GM19240 (cell line): ENCODE results near the gene CRTC1.

Experiments used
- DNase-seq: peaks from one replicate; pipeline ENCODE4 v3.0.0; 2011; ENCODE audit warnings: low spot score; ENCODE audit not compliant: insufficient read length

Gene CRTC1

DNA sequence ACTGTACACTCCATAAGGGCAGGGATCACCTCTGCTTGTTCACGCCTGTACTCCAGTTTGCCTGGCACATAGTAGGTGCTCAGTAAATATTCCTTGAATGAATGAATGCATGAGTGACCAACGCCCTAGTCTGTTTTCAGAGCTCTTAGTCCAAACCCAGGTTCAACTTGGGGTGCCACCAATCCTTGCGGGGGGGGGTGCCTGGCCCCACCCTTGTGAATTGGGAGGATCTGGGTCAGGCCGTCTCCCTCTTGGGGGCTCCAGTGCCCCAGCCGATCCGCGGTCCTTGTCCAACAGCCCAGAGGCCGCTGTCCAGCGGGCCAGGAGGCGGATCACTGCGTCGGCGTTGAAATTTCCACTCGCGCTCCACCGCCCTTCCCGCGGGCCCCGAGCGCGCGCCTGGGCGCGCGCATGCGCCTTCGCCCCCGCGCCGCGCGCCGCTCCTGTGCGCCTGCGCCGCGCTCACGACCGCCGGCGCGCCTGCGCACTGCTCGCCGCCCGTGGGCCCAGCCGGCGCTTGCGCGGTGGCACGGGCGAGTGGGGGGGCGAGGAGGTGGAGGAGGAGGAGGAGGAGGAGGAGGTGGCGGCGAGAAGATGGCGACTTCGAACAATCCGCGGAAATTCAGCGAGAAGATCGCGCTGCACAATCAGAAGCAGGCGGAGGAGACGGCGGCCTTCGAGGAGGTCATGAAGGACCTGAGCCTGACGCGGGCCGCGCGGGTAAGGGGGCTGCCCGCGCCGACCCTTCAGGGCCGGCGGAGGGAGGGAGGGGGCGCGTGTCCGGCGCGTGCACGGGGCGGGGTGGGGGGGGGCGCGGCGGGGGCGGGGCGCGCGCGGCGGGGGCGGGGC is at the start of gene CRTC1:
TSS of gene CRTC1 (plus strand) at position 572 of the 849 bp plus-strand sequence. CDS start at position 595, 23 bp downstream.
- DNase-seq, result peak; percentile 96

DNA sequence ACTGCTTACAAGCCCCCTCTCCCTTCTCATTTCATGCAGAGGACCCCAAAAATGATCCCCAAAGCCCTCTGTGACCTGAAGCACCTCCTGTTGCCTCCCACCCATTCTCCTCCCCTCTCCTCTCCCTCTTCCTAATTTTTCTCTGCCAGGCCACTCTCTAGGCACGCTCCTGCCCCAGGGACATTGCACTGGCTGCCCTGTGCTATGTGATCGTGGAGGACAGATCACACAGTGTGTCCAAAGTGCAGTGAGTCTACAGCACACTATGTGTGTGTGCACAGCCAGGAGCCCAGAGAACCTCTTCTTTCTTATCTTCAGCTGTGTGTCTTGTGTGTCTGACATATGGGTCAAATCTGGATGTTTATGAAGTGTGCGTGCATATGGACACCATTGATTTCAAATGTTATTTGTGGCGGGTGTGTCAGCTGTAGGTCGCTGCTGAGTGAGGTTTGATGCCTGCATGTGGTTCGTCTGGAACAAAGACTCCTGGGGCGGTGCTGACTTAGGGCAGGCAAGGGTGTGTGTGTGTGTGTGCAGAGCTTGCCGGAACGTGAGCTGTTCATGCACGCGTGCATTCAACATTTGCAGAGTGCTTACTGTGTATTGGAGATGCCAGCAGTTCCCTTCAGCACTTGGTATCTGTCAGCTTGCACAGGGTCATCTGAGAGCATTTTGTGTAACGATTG is 48.7 kb upstream of the CRTC1 start:
- DNase-seq, result no peak

- DNase-seq, result no peak
Observed at GRCh38 chr19:18635831-18636182, 47.7 kb upstream of the CRTC1 start.

GRCh38 chr19:18636183-18636968 is 47.1 kb upstream of the CRTC1 start:
- peak; percentile 92 for DNase-seq

DNA sequence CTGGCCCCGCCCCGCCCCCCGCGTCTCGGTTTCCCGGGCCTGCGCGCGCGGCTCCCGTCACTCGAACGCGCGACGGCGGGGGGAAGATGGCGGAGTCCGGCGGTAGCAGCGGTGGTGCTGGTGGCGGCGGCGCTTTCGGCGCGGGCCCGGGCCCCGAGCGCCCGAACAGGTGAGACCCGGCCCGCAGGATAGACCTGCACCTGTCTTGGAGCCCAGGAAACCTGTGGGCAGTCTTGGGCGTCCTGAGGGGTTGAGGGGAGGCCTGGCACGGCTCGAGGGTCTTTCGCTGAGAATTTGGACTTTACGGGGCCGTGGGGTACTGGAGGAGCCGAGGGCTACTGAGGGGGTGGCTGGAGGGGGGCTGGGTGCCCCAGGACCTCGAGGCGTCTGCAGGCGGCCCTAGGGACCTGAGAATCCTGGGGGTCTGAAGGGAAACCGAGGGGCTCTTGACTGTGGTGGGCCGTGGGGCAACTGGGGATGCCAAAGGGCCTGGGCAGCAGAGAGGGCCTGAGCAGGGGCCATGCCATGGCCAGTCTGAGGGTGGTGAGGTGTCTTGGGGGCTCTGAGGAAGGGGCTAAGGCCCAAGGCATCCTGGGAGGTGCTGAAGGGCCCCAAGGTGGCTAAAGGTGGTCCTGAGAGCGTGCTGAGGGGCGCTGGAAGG is 46.4 kb upstream of the CRTC1 start, which contains the start of gene KLHL26:
TSS of gene KLHL26 (plus strand) at position 60 of the 661 bp plus-strand sequence. CDS start at position 87, 27 bp downstream.
- DNase-seq, result peak; percentile 87

DNA sequence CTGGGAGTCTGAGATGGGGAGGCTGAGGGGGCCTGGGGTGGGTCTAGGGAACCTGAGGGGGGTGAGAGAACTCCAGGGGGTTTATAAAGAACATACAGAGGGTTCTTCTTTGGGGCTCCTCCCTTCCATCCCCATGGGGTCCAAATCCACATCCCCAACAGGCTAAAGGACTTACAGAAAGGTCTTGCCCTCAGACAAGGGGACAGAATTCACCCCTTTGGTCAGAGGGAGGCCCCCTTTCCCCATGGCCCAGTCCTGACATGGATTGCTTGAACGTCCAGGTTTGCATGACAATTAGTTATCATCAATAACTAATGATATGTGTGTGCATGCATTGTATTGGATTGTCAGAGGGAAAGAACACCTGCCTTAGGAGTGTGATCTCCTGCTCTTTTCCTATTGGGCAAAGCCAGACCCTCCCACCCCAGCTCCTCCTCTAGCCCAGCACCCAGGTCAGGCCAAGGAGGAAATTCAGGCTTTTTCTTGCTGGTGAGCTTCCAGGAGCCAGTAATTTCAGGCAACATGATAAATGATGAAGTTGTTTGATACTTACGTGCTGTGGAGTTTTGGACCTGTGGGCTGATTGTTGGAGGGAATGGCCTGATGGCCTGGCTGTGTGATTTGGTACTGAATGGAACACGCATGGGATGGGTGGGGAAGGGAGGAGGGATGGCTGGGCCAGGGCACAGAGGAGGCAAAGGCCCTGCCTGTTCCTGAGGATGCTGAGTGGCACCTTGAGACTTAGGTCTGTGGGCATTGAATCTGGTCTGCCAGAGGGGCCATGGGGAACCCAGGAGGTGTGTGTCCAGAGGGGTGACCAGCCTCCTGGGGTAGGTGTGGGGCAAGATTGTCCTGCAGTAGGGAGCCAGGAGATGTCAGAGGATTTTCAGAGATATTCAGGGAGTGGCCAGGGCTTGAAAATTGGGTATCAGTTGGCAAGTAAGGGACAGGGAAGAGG is 45.5 kb upstream of the CRTC1 start:
- DNase-seq, result no peak

DNA sequence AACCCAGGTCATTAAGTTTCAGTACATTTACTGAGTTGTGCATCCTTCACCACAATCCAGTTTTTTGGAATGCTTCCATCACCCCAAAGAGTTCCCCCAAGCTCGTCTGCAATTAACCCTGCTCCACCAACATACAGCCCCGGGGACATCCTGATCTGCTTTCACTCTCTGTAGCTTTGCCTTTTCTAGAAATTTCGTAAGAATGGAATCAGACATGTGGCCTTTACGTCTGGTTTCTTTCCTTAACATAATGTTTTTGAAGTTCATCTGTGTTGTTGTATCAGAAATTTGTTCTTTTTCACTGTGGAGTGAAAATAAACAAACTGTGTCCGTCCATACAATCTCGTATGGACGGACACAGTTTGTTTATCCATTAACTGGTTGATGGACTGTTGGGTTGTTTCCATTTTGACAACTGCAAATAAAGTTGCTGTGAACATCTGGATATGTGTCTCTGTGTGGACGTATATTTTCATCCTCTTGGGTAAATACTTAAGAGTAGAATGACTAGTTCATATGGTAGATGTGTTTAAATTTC is 43.7 kb upstream of the CRTC1 start:
- DNase-seq, result no peak

- no peak for DNase-seq
Observed at GRCh38 chr19:18644196-18645034, 39.1 kb upstream of the CRTC1 start.

DNA sequence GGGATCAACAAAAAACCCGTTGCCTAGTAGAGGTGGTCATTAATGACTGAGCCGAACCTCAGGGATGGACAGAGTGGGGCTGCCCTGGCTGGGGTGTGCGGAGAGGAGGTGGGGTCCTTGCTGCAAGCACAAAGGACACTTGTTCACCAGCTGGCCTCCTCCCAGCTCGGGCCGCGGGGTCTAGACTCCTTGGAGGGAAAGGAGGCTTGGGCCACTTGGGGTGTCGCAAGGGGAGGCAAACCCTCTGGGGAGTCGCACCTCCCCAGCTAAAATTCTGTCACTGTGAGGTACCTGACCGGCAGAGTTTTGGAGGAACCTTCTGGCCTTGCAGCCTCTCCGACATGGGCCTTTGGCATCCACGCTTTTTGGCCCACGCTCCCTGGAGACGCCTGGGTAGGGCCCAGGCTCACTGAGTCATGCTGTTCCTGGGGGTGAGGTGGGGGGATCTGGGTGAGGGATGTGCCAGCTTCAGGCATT is 38.4 kb upstream of the CRTC1 start:
- DNase-seq, result no peak

DNA sequence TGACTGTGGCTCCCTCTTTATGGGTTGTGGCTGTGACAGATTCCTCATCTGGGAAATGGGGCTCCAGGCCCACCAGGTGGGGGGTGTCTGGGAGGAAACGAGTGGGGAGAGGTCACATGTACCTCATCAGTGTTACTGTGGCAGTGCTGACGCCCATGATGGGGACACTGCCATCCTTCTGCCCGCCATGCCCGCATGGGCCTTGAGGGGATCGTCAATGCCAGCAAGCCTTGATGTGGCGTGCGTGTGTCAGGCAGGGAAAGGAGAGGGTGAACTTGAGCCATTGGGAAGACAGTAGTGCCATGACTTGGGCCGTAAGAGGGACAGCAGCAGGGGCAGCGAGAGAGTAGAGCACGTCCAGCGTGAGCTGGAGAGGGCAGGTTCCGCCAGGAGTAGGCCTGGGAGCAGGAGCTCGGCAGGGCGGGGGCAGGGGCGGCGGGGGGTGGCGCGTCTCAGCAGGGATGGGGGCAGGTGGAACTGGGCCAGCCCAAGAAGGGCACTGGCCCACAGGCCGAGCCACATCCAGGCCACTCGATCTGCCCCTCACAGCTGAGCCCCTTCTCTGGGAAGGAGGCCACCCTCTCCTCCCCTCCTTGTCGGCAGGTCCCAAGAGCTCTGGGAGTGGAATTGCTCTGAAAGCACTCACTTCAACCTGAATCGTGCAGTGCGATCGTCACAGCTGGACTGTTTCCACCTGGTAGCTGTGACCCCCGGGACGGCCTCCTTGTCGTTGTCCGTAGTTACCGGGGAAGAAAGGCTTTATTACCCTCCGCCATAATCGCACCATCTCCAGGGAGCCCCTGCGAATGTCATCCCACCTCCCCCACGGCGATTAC is 36.7 kb upstream of the CRTC1 start:
- DNase-seq, result no peak

DNA sequence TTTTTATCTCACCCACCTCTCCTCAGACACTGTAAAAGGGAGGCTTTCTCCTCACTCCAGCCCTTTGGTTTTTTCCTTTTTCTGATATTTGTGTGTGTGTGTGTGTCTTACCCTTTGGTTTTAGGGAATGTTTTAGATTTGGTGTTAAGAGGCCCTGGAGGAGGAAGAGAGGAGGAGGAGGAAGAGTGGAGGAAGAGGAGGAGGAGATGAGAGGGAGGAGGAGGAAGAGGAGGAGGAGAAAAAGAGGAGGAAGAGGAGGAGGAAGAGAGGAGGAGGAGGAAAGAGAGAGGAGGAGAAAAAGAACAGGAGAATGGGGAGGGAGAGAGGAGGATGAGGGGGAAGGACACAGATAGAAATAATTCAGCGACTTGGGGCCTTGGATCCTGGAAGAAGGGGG is 36.1 kb upstream of the CRTC1 start:
- no peak for DNase-seq

- DNase-seq, result no peak
Observed at GRCh38 chr19:18647807-18648206, 35.7 kb upstream of the CRTC1 start.

DNA sequence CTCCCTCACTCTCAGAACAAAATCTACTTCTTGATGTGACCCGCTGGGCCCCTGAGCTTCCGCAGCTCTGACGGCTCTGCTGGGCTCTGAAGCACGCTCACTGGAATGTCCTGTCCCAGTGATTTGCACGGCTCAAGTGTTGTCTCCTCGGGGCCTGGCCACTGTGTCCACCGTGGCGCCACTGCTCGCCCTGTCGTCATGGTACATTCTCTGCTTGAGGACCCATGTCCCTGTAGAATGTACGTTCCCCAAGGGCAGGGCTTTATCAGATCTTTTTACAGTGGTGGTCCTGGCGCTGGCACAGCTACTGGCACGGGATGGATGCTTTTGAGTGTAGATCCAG is 34.5 kb upstream of the CRTC1 start:
- no peak for DNase-seq

DNA sequence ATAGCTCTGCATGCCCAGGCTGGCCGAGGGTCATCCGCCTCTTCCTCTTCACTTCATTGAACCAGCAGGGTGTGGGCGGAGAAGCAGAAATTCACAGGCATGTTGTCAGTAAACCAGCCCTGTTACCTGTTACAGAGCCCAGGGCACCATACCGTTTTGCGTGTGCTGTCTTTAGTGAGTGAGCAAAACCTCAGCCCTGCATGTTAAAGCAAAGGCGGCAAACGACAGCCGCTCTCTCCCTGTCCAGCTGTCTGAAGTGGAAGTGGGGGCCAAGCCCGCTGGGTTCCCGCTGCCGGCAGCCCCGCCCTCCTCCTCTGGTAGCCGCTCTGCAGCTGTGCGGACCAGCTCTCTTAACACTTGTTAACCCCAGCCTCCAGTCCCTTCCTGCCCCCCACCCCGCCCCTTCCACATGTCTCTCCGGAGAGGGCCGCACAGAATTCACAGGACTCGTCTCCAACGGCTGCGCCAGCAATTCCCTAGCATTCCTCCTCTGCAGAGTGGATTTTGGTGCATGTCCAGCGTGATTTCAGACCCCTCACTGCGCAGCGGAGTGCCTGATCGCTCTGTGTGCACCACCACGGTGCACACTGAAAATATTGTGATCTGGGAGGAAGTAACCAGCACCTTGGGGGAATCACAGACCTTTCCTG is 34.0 kb upstream of the CRTC1 start:
- no peak for DNase-seq

GRCh38 chr19:18650021-18650390 is 33.5 kb upstream of the CRTC1 start:
- DNase-seq, result no peak

DNA sequence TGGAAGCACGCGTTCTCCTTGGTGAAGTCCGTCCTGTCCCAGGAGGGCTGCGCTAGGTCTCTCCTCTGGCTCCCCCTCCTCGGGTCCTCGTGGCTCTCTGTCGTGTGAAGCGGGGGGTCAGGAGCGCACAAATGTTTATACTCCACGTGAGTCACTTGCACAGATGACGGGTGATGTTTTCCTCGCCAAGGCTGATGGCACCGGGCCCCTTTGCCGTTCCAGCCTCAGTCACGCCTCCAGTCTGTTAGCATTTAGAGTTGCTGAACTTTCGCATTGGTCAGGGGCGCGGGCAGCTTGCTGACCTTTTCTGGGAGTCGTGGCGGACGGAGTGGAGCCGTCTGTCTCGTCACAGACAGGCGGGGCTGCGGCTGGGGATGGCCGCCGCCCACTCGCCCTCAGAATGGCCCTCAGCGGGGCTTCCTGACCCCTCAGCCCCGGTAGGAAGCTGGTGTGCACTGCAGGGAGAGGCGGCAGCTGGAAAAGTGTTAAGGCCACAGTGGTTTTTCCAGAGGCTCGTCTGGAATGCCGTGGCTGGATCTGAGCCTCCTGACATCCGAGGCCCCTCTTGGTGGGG is 32.9 kb upstream of the CRTC1 start:
- no peak for DNase-seq

GRCh38 chr19:18651300-18651699 is 32.2 kb upstream of the CRTC1 start:
- DNase-seq, result no peak
